GM03348 (cell line): ENCODE measurements around the gene DIDO1.
"Not testable (repeated sequence)": the region's sequence is repeated elsewhere in the genome, so short reads cannot be mapped to it uniquely, and the experiment has no call there.

Experiments
- DNase-seq: peaks from one replicate; pipeline ENCODE4 v3.0.0; 2012; ENCODE audit warnings: low spot score

DIDO1 gene

GRCh38 chr20:62855120-62855519 is 71.2 kb downstream of the DIDO1 start:
- no peak for DNase-seq

- no peak for DNase-seq
Measured at GRCh38 chr20:62854121-62854520, 72.2 kb downstream of the DIDO1 start.

- DNase-seq, result not testable (repeated sequence)
Measured at GRCh38 chr20:62853304-62853703, 73.0 kb downstream of the DIDO1 start.

GRCh38 chr20:62852841-62853240 is 73.5 kb downstream of the DIDO1 start:
- DNase-seq, result no peak

- DNase-seq, result no peak
Measured at GRCh38 chr20:62852196-62852595, 74.1 kb downstream of the DIDO1 start.

- DNase-seq, result no peak
Measured at GRCh38 chr20:62850333-62850974, 75.9 kb downstream of the DIDO1 start.

GRCh38 chr20:62849431-62849830 is 76.9 kb downstream of the DIDO1 start:
- no peak for DNase-seq

GRCh38 chr20:62848917-62849316 is 77.4 kb downstream of the DIDO1 start:
- DNase-seq, result not testable (repeated sequence)

GRCh38 chr20:62846166-62846890 is 80.0 kb downstream of the DIDO1 start:
- no peak for DNase-seq

- DNase-seq, result no peak
Measured at GRCh38 chr20:62845416-62846160, 80.7 kb downstream of the DIDO1 start.

- DNase-seq, result no peak
Measured at GRCh38 chr20:62844182-62844581, 82.1 kb downstream of the DIDO1 start.

GRCh38 chr20:62843656-62844055 is 82.6 kb downstream of the DIDO1 start:
- DNase-seq, result no peak

- no peak for DNase-seq
Measured at GRCh38 chr20:62841705-62842212, 84.5 kb downstream of the DIDO1 start.

GRCh38 chr20:62840244-62841197 is 85.8 kb downstream of the DIDO1 start:
- no peak for DNase-seq

GRCh38 chr20:62839816-62840215 is 86.5 kb downstream of the DIDO1 start:
- DNase-seq, result no peak

- no peak for DNase-seq
Measured at GRCh38 chr20:62839261-62839660, 87.0 kb downstream of the DIDO1 start.

GRCh38 chr20:62838128-62838891 is 88.0 kb downstream of the DIDO1 start:
- no peak for DNase-seq

- DNase-seq, result no peak
Measured at GRCh38 chr20:62837790-62838127, 88.5 kb downstream of the DIDO1 start.

- DNase-seq, result no peak
Measured at GRCh38 chr20:62836967-62837490, 89.3 kb downstream of the DIDO1 start.

GRCh38 chr20:62835931-62836861 is 90.1 kb downstream of the DIDO1 start:
- DNase-seq, result no peak
